Measurements from ENCODE around the gene IQSEC1. TPM values are rescaled to one million over a fixed set of nuclear protein-coding genes. Genes with fewer than 3 reads are reported as not detected.

The IQSEC1 gene
- total and polyA plus RNA-seq, 9 of the 15 experiments (the other 6 are each of a cell fraction or from before 2014, with no cell fraction given): 0.56 to 39.0 (median 6.8) TPM

- TF ChIP-seq ATF4 (CRISPR knock-in tag; IDR thresholded peaks at IDR 0.05): no peak
- TF ChIP-seq MXD1 (CRISPR knock-in tag; IDR thresholded peaks at IDR 0.05; ENCODE audit: borderline replicate concordance, poor library complexity, severe bottlenecking): peak; percentile 51
- no peak for TF ChIP-seq POU5F1 (IDR thresholded peaks at IDR 0.05; ENCODE audit: borderline replicate concordance, low read depth, low read length, partially characterized antibody)
- TF ChIP-seq ZNF76 (CRISPR knock-in tag; IDR thresholded peaks at IDR 0.05; ENCODE audit: borderline replicate concordance): no peak
- TF ChIP-seq ATF6 (CRISPR knock-in tag; IDR thresholded peaks at IDR 0.05): no peak
- 0 out of 2 replicates have a peak, but pooled peaks have one; percentile 15 for TF ChIP-seq POLR2A (conservative IDR thresholded peaks at IDR 0.05)
- no peak for TF ChIP-seq ZZZ3 (IDR thresholded peaks at IDR 0.05)
- peak; percentile 59; the same call in 1 of the 2 replicates for TF ChIP-seq MTA3 (IDR thresholded peaks at IDR 0.05; ENCODE audit: borderline replicate concordance)
- TF ChIP-seq SMAD2 (IDR thresholded peaks at IDR 0.05; ENCODE audit: low read depth, low read length): no peak
- no peak for TF ChIP-seq GTF3C2 (IDR thresholded peaks at IDR 0.05; ENCODE audit: borderline replicate concordance, extremely low read depth, insufficient read length)
- no peak for TF ChIP-seq GTF2B (IDR thresholded peaks at IDR 0.05; ENCODE audit: extremely low read depth, insufficient read length)
- TF ChIP-seq POLR2G (IDR thresholded peaks at IDR 0.05; ENCODE audit: low read depth, low read length): no peak
- TF ChIP-seq TGIF2 (CRISPR knock-in tag; IDR thresholded peaks at IDR 0.05): no peak
- TF ChIP-seq CBX3 (IDR thresholded peaks at IDR 0.05; ENCODE audit: borderline replicate concordance in 1 of 2, low read length in 2 of 2): no peak
- TF ChIP-seq ETV5 (CRISPR knock-in tag; IDR thresholded peaks at IDR 0.05; ENCODE audit: low read depth): no peak
- TF ChIP-seq IFI16 (CRISPR knock-in tag; IDR thresholded peaks at IDR 0.05): no peak
- TF ChIP-seq POLR2AphosphoS5 (IDR thresholded peaks at IDR 0.05; ENCODE audit: control insufficient read depth, insufficient read depth, low read depth, low read length): no peak
- no peak for TF ChIP-seq ZNF197 (CRISPR knock-in tag; IDR thresholded peaks at IDR 0.05; ENCODE audit: low read depth)
- peak; percentile 71 for TF ChIP-seq SIN3B (IDR thresholded peaks at IDR 0.05; ENCODE audit: low read depth)
- TF ChIP-seq PHF20 (IDR thresholded peaks at IDR 0.05; ENCODE audit: partially characterized antibody): peak; percentile 53
- no peak for TF ChIP-seq IRF2 (CRISPR knock-in tag; IDR thresholded peaks at IDR 0.05)
Measured at GRCh38 chr3:12966847-12967605, 106.2 kb downstream of the IQSEC1 start (continued).
